ENCODE results near the gene KIAA1328. TPM values are rescaled to one million over a fixed set of nuclear protein-coding genes. Genes with fewer than 3 reads are reported as not detected.

The KIAA1328 gene
- total RNA-seq, 2 experiments from 2014 or later: 7.3 to 7.8 TPM

DNA sequence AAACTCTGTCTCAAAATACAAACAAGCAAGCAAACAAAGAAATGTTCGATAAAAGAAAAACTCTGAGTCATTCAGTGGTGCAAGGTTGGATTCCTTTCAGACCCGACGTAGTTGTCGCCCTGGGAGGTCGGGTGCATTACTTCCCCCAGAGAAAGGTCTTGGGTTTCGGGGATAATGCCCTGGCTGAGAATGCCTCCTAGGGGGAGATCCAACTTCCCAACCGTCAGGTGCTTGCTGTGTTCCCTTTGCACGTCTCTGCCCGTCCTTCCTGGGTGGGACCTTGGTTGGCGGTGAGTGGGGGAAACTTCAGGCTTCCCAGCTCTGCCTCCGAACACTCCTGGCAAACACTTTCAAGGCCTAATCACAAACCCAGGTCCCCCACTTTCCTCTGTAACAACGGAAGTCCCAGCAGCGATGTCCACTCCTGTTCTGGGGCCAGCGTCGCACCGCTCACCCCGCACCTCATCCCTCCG, 734 bp upstream of the KIAA1328 start:
- ChIA-PET POLR2A (interaction anchor here (1.2 to 1.3 kb wide), 2 partner anchors 17 to 699 kb away, joined by 3 to 5 read pairs; partner anchors contain the start of gene SLC39A6), CTCF (interaction anchor here (1.2 to 2.5 kb wide), 4 partner anchors 11 to 140 kb away, joined by 4 to 9 read pairs (median 6); no protein-coding TSS in a partner anchor)
- Mint-ChIP-seq H3K4me3 (peak overlapping the region; percentile 98), H3K27me3 (no peaks in the 10 kb centered on the region), H3K9me3 (no peaks in the 10 kb centered on the region), H3K4me1 (ENCODE audit: low read depth) (peaks cover 36% of the 10 kb centered on the region), H3K27ac (peak overlapping the region; percentile 91), H3K36me3 (peaks cover 7% of the 10 kb centered on the region)
- intact Hi-C loops (cut with micrococcal nuclease): loop anchor here (1.0 to 10.0 kb wide), 4 partner anchors 699 to 1333 kb away; partner anchors contain the start of genes ELP2, INO80C, RMP24 and RPRD1A
- DNase-seq: no peak

DNA sequence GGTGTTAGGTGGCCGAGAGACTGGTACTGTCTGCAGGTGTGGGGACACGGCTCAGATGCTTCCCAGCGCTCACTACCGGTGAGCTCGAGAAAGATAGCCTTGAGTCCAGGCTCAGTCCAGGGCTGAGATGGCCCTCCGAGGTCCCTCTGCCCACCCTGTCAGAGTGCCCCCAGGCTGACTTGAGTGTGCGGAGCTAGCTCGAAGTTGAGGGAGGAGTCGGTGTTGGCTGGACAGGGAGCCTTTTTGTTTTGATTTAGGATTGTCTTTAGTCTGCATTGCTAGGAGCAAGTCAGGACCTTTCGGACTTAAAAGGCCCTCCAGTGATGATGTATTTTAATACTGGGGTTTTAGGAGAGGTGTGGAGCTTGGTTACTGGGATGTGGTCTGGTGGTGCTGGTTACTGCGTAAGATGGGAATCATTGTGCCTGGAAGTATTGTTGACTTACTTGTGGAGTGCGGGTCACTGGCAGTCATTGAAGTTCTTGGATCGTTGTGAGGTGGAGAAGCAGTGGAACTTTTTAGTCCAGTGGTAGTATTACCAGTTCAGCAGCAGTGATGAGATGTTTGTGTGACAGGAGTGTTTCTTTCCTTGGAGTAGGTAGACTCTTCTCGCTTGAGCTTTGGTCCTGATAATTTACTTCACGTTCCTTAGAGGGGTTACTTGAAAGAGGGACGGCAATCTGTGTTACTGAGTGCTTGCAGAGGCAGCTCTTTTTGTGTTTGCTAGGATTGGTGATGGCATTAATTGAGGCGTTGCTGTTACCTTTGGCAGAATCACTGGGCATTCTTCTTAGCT, 633 bp downstream of the KIAA1328 start:
- POLR2A ChIA-PET: interaction anchor here (1.0 to 1.3 kb wide), 2 partner anchors 9 to 701 kb away, joined by 3 read pairs; partner anchors contain the start of gene SLC39A6
- Mint-ChIP-seq H3K27ac (peak overlapping the region; percentile 25), H3K36me3 (peaks cover 7% of the 10 kb centered on the region), H3K4me3 (peak overlapping the region; percentile 98), H3K27me3 (no peaks in the 10 kb centered on the region), H3K4me1 (ENCODE audit: low read depth) (peaks cover 38% of the 10 kb centered on the region), H3K9me3 (no peaks in the 10 kb centered on the region)
- CTCF ChIA-PET: interaction anchor here (0.8 to 2.5 kb wide), 9 partner anchors 10 to 142 kb away, joined by 3 to 9 read pairs (median 4); no protein-coding TSS in a partner anchor
- intact Hi-C loops (cut with micrococcal nuclease): loop anchor here (10.0 kb wide), 1 partner anchor 1335 kb away; the partner anchor contains the start of gene INO80C
- no peak for DNase-seq

GRCh38 chr18:36830158-36830495, 1.2 kb downstream of the KIAA1328 start:
- peaks cover 38% of the 10 kb centered on the region for H3K4me1 Mint-ChIP-seq (ENCODE audit: low read depth)
- H3K27ac Mint-ChIP-seq: no peak overlapping the region
- peaks cover 7% of the 10 kb centered on the region for H3K36me3 Mint-ChIP-seq
- no peaks in the 10 kb centered on the region for H3K9me3 Mint-ChIP-seq
- intact Hi-C loops (cut with micrococcal nuclease): no loop called here
- no peak for DNase-seq
- ChIA-PET POLR2A (interaction anchor here (1.0 kb wide), 1 partner anchor 9 kb away, joined by 3 read pairs; no protein-coding TSS in a partner anchor), CTCF (interaction anchor here (0.8 to 2.5 kb wide), 7 partner anchors 12 to 69 kb away, joined by 3 to 9 read pairs (median 3); no protein-coding TSS in a partner anchor)
- H3K27me3 Mint-ChIP-seq: no peaks in the 10 kb centered on the region
- H3K4me3 Mint-ChIP-seq: peak overlapping the region; percentile 98

GRCh38 chr18:36831139-36831538, 2.2 kb downstream of the KIAA1328 start:
- Mint-ChIP-seq H3K36me3 (peaks cover 12% of the 10 kb centered on the region), H3K4me1 (ENCODE audit: low read depth) (peaks cover 38% of the 10 kb centered on the region), H3K4me3 (no peak overlapping the region), H3K27ac (peak overlapping the region; percentile 24), H3K27me3 (no peaks in the 10 kb centered on the region), H3K9me3 (no peaks in the 10 kb centered on the region)
- POLR2A ChIA-PET: no interaction called here
- DNase-seq: no peak
- CTCF ChIA-PET: interaction anchor here (1.0 kb wide), 1 partner anchor 20 kb away, joined by 3 read pairs; no protein-coding TSS in a partner anchor
- intact Hi-C loops (cut with micrococcal nuclease): no loop called here

DNA sequence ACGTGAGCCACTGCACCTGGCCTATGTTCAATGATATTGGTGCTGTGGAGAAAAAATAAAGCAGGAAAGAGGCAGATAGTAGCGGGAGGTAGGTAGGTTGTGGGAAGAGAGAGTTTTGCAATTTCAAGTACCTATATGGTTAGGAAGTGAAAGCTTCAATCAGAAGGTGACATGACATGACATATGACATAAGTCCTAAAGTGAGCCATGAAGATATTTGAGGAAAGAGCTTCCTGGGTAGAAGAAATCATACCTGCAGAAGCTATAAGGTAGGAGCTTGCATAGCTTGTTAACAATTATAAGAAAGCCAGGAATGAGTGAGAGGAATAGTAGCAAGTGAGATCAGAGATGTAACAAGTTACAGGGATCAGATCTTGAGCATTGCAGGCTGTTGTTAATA, 4.2 kb downstream of the KIAA1328 start:
- H3K36me3 Mint-ChIP-seq: peaks cover 21% of the 10 kb centered on the region
- ChIA-PET CTCF (interaction anchor here (0.6 to 1.6 kb wide), 2 partner anchors 22 to 763 kb away, joined by 3 to 5 read pairs; no protein-coding TSS in a partner anchor), POLR2A (no interaction called here)
- intact Hi-C loops (cut with micrococcal nuclease): no loop called here
- no peak overlapping the region for H3K27ac Mint-ChIP-seq
- H3K27me3 Mint-ChIP-seq: no peaks in the 10 kb centered on the region
- no peak overlapping the region for H3K4me3 Mint-ChIP-seq
- no peak for DNase-seq
- no peaks in the 10 kb centered on the region for H3K9me3 Mint-ChIP-seq
- peaks cover 26% of the 10 kb centered on the region for H3K4me1 Mint-ChIP-seq (ENCODE audit: low read depth)

DNA sequence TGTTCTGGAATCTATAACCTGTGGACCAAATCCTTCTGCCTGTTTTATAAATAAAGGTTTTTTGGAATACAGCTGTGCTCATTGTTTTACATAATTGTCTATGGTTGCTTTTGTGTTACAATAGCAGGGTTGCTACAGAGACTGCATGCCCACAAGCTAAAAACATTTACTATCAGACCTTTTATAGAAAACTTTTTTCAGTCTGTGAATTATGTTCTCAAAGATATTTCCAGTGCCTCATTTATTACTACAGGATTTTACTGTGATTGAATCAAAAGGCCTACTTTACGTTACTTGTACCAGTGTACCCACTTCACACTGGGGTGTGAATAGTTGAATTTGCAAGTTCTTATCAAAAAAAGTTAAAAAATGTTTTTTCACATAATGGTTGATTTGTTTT, 7.0 kb downstream of the KIAA1328 start:
- no peaks in the 10 kb centered on the region for H3K9me3 Mint-ChIP-seq
- peaks cover 46% of the 10 kb centered on the region for H3K36me3 Mint-ChIP-seq
- H3K4me1 Mint-ChIP-seq (ENCODE audit: low read depth): peaks cover 12% of the 10 kb centered on the region
- H3K4me3 Mint-ChIP-seq: no peak overlapping the region
- H3K27me3 Mint-ChIP-seq: no peaks in the 10 kb centered on the region
- intact Hi-C loops (cut with micrococcal nuclease): no loop called here
- POLR2A ChIA-PET: no interaction called here
- no peak overlapping the region for H3K27ac Mint-ChIP-seq
- CTCF ChIA-PET: no interaction called here
- DNase-seq: no peak

- POLR2A ChIA-PET: no interaction called here
- peaks cover 57% of the 10 kb centered on the region for H3K36me3 Mint-ChIP-seq
- CTCF ChIA-PET: interaction anchor here (1.0 kb wide), 1 partner anchor 11 kb away, joined by 4 read pairs; the partner anchor contains the start of genes KIAA1328 and TPGS2
Observed at GRCh38 chr18:36839835-36840234, 10.9 kb downstream of the KIAA1328 start.

GRCh38 chr18:36843199-36843598, 14.3 kb downstream of the KIAA1328 start:
- intact Hi-C loops (cut with micrococcal nuclease): no loop called here
- H3K27ac Mint-ChIP-seq: no peak overlapping the region
- H3K4me3 Mint-ChIP-seq: no peak overlapping the region
- POLR2A ChIA-PET: no interaction called here
- H3K36me3 Mint-ChIP-seq: peaks cover 38% of the 10 kb centered on the region
- DNase-seq: no peak
- no peaks in the 10 kb centered on the region for H3K27me3 Mint-ChIP-seq
- CTCF ChIA-PET: interaction anchor here (0.7 kb wide), 1 partner anchor 56 kb away, joined by 3 read pairs; no protein-coding TSS in a partner anchor
- peaks cover 6% of the 10 kb centered on the region for H3K4me1 Mint-ChIP-seq (ENCODE audit: low read depth)
- H3K9me3 Mint-ChIP-seq: no peaks in the 10 kb centered on the region

More at GRCh38 chr18:36839835-36840234, 10.9 kb downstream of the KIAA1328 start:
- H3K4me3 Mint-ChIP-seq: no peak overlapping the region
- no peak for DNase-seq
- peaks cover 6% of the 10 kb centered on the region for H3K4me1 Mint-ChIP-seq (ENCODE audit: low read depth)
- intact Hi-C loops (cut with micrococcal nuclease): no loop called here
- H3K27ac Mint-ChIP-seq: no peak overlapping the region
- H3K27me3 Mint-ChIP-seq: no peaks in the 10 kb centered on the region
- no peaks in the 10 kb centered on the region for H3K9me3 Mint-ChIP-seq

GRCh38 chr18:36843784-36844183, 14.9 kb downstream of the KIAA1328 start:
- no peak for DNase-seq
- ChIA-PET POLR2A (no interaction called here), CTCF (interaction anchor here (0.7 kb wide), 1 partner anchor 56 kb away, joined by 3 read pairs; no protein-coding TSS in a partner anchor)
- Mint-ChIP-seq H3K27ac (no peak overlapping the region), H3K4me3 (no peak overlapping the region), H3K36me3 (peaks cover 32% of the 10 kb centered on the region), H3K9me3 (no peaks in the 10 kb centered on the region), H3K4me1 (ENCODE audit: low read depth) (peaks cover 6% of the 10 kb centered on the region), H3K27me3 (no peaks in the 10 kb centered on the region)
- intact Hi-C loops (cut with micrococcal nuclease): no loop called here

DNA sequence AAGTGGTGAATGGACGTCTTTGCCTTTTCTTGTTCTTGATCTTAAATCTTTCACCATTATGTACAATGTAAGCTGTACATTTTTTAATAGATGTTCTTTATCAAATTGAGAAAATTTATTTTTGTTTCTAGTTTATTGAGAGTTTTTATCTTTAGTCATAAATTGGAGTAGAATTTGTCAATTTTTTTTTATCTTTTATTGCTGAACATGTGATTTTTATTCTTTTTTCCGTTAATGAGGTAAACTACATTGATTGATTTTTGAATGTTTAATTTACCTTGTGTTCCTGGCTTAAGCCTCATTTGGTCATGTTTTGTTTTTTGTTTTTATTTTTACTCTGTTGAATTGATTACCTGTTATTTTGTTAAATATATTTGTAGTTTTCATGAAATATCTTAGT, 19.7 kb downstream of the KIAA1328 start:
- peaks cover 39% of the 10 kb centered on the region for H3K36me3 Mint-ChIP-seq
- DNase-seq: no peak
- no peaks in the 10 kb centered on the region for H3K27me3 Mint-ChIP-seq
- H3K4me1 Mint-ChIP-seq (ENCODE audit: low read depth): peaks cover 10% of the 10 kb centered on the region
- peaks cover 17% of the 10 kb centered on the region for H3K9me3 Mint-ChIP-seq
- intact Hi-C loops (cut with micrococcal nuclease): no loop called here
- no peak overlapping the region for H3K4me3 Mint-ChIP-seq
- POLR2A ChIA-PET: no interaction called here
- no peak overlapping the region for H3K27ac Mint-ChIP-seq
- CTCF ChIA-PET: no interaction called here

GRCh38 chr18:36849288-36850006, 20.5 kb downstream of the KIAA1328 start:
- Mint-ChIP-seq H3K4me1 (ENCODE audit: low read depth) (peaks cover 8% of the 10 kb centered on the region), H3K9me3 (peaks cover 17% of the 10 kb centered on the region), H3K27me3 (no peaks in the 10 kb centered on the region), H3K27ac (no peak overlapping the region), H3K36me3 (peaks cover 42% of the 10 kb centered on the region), H3K4me3 (no peak overlapping the region)
- DNase-seq: no peak
- ChIA-PET POLR2A (no interaction called here), CTCF (no interaction called here)
- intact Hi-C loops (cut with micrococcal nuclease): no loop called here

Measured in activated CD4-positive, alpha-beta memory T cell treated with anti-CD3 and anti-CD28 coated beads for 36 hours (primary cell).